ENCODE data around the gene OXNAD1. TPM values are rescaled to one million over a fixed set of nuclear protein-coding genes. Genes with fewer than 3 reads are reported as not detected.
A peak's percentile ranks its signal among the peaks of the same experiment; 100 is the strongest.

OXNAD1 gene
- total RNA-seq, 4 donors from 2014 or later: 8.0 to 17.2 (median 15.4) TPM

GRCh38 chr3:16280671-16281070 lies 15.7 kb downstream of the OXNAD1 start:
- H3K4me3 ChIP-seq: no peak overlapping the region
- no peaks in the 10 kb centered on the region for H3K9me3 ChIP-seq
- H3K4me1 ChIP-seq: no peaks in the 10 kb centered on the region
- no peaks in the 10 kb centered on the region for H3K27me3 ChIP-seq
- no peak for DNase-seq
- intact Hi-C loops (cut with DNase I): no loop called here
- H3K36me3 ChIP-seq: peaks cover 0 to 56% (median 0%) of the 10 kb centered on the region in 3 donors
- WGBS, 2 donors: 83 to 96% methylated on average over 2 of the region's 2 CpGs
- no peak overlapping the region for H3K27ac ChIP-seq
- TF ChIP-seq CTCF (IDR thresholded peaks at IDR 0.05) (no peak), POLR2A (IDR thresholded peaks at IDR 0.05) (no peak)

- WGBS, 2 donors: 92 to 100% methylated on average over 1 of the region's 1 CpG
- DNase-seq: no peak
- H3K36me3 ChIP-seq: peaks cover 0 to 61% (median 0%) of the 10 kb centered on the region in 3 donors
- H3K27ac ChIP-seq: no peak overlapping the region
- no peaks in the 10 kb centered on the region for H3K9me3 ChIP-seq
- H3K4me3 ChIP-seq: no peak overlapping the region
- intact Hi-C loops (cut with DNase I): loop anchor here (5.0 kb wide), 1 partner anchor 268 kb away; no protein-coding TSS in a partner anchor
- peaks cover 0 to 6% (median 0%) of the 10 kb centered on the region in 3 donors for H3K4me1 ChIP-seq
- TF ChIP-seq CTCF (IDR thresholded peaks at IDR 0.05): no peak
- no peak for TF ChIP-seq POLR2A (IDR thresholded peaks at IDR 0.05)
- no peaks in the 10 kb centered on the region for H3K27me3 ChIP-seq
Observed at GRCh38 chr3:16284633-16285032, 19.6 kb downstream of the OXNAD1 start.

- no peaks in the 10 kb centered on the region for H3K9me3 ChIP-seq
- TF ChIP-seq POLR2A (IDR thresholded peaks at IDR 0.05) (peak in 2 of 4 donors; percentile 24 to 51), CTCF (IDR thresholded peaks at IDR 0.05) (no peak)
- DNase-seq: no peak
- H3K4me1 ChIP-seq: peaks cover 0 to 12% (median 0%) of the 10 kb centered on the region in 3 donors
- WGBS, 2 donors: 84 to 91% methylated on average over 3 of the region's 3 CpGs
- intact Hi-C loops (cut with DNase I): loop anchor here (5.0 kb wide), 1 partner anchor 266 kb away; no protein-coding TSS in a partner anchor
- peak overlapping the region; percentile 9 to 48 (median 20) for H3K4me3 ChIP-seq
- peak overlapping the region; percentile 46 to 73 (median 62) for H3K27ac ChIP-seq
- peaks cover 0 to 65% (median 0%) of the 10 kb centered on the region in 3 donors for H3K36me3 ChIP-seq
- H3K27me3 ChIP-seq: no peaks in the 10 kb centered on the region
Observed at GRCh38 chr3:16286161-16286560, 21.1 kb downstream of the OXNAD1 start.

- 61 to 74% methylated on average over 6 of the region's 6 CpGs for WGBS, 2 donors
- no peak for TF ChIP-seq CTCF (IDR thresholded peaks at IDR 0.05)
- TF ChIP-seq POLR2A (IDR thresholded peaks at IDR 0.05): no peak
- Histone ChIP-seq H3K27ac (peak overlapping the region; percentile 46 to 73 (median 62)), H3K4me1 (peaks cover 0 to 12% (median 0%) of the 10 kb centered on the region in 3 donors), H3K9me3 (no peaks in the 10 kb centered on the region), H3K27me3 (no peaks in the 10 kb centered on the region), H3K36me3 (peaks cover 0 to 63% (median 0%) of the 10 kb centered on the region in 3 donors), H3K4me3 (peak overlapping the region; percentile 9 to 48 (median 22))
- DNase-seq: no peak
- intact Hi-C loops (cut with DNase I): loop anchor here (5.0 kb wide), 1 partner anchor 265 kb away; no protein-coding TSS in a partner anchor
Observed at GRCh38 chr3:16286751-16287543, 21.9 kb downstream of the OXNAD1 start.

GRCh38 chr3:16288664-16289063 lies 23.7 kb downstream of the OXNAD1 start:
- H3K4me3 ChIP-seq: peak overlapping the region in 2 of 4 donors; percentile 27 to 48
- H3K27ac ChIP-seq: peak overlapping the region in 2 of 4 donors; percentile 44 to 70
- WGBS, 2 donors: 50% methylated on average over 1 of the region's 1 CpG; no CpG with 5 or more reads in 1 of the 2 donors
- peaks cover 0 to 12% (median 0%) of the 10 kb centered on the region in 3 donors for H3K4me1 ChIP-seq
- intact Hi-C loops (cut with DNase I): loop anchor here (5.0 kb wide), 1 partner anchor 264 kb away; no protein-coding TSS in a partner anchor
- H3K9me3 ChIP-seq: no peaks in the 10 kb centered on the region
- no peak for TF ChIP-seq POLR2A (IDR thresholded peaks at IDR 0.05)
- no peak for TF ChIP-seq CTCF (IDR thresholded peaks at IDR 0.05)
- DNase-seq: no peak
- no peaks in the 10 kb centered on the region for H3K27me3 ChIP-seq
- H3K36me3 ChIP-seq: peaks cover 0 to 54% (median 0%) of the 10 kb centered on the region in 3 donors

All from esophagus squamous epithelium (tissue), 5 donors.